ENCODE measurements around the gene ANXA9. TPM values are rescaled to one million over a fixed set of nuclear protein-coding genes. Genes with fewer than 3 reads are reported as not detected.

Gene ANXA9
- total and polyA plus RNA-seq, 7 donors = 0.07 to 0.10 (median 0.07) TPM; not detected in 4

DNA sequence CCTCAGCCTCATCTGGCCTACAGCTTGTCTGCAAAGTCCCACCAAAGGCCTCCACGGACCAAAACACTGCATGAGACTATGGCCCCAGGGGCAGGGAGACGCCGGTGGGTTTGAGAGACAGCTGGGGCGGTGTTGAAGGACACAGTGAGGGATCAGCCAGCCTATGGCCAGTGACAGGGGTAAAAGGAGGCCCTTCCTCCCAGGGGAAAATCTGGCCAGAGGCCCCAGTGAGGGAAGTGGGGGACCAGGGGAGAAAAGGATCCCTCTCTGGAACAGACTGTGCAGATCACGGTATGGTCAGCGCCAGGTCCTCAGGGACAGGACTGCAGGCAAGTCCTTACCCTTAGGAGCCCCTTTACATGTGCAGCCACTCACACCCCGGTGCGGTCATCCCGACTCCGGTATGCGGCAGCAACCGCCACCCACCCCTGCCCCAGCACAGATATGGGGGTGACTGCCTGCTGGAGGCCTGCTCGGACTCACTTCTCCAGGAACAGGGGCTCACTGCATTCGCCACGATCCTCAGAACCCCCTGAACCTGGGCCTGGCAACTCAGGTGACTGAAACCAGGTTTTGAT lies 8.7 kb upstream of the ANXA9 start:
- ATAC-seq (no peak), DNase-seq (no peak)
- Histone ChIP-seq H3K27me3 (ENCODE audit: insufficient read depth in 3 of 3, low read length in 2 of 3) (no peaks in the 10 kb centered on the region), H3K36me3 (ENCODE audit: insufficient read depth in 1 of 2, low read depth in 1 of 2) (peaks cover 4 to 9% of the 10 kb centered on the region in 2 donors), H3K4me1 (peaks cover 38% of the 10 kb centered on the region), H3K4me3 (peak overlapping the region; percentile 86), H3K9me3 (no peaks in the 10 kb centered on the region), H3K27ac (peak overlapping the region; percentile 97)
- WGBS, 3 donors = 16 to 25% (median 22%) methylated on average over 15 of the region's 15 CpGs
- TF ChIP-seq, protein P1, sequence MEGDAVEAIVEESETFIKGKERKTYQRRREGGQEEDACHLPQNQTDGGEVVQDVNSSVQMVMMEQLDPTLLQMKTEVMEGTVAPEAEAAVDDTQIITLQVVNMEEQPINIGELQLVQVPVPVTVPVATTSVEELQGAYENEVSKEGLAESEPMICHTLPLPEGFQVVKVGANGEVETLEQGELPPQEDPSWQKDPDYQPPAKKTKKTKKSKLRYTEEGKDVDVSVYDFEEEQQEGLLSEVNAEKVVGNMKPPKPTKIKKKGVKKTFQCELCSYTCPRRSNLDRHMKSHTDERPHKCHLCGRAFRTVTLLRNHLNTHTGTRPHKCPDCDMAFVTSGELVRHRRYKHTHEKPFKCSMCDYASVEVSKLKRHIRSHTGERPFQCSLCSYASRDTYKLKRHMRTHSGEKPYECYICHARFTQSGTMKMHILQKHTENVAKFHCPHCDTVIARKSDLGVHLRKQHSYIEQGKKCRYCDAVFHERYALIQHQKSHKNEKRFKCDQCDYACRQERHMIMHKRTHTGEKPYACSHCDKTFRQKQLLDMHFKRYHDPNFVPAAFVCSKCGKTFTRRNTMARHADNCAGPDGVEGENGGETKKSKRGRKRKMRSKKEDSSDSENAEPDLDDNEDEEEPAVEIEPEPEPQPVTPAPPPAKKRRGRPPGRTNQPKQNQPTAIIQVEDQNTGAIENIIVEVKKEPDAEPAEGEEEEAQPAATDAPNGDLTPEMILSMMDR (IDR thresholded peaks at IDR 0.05) = no peak
- intact Hi-C loops (cut with DNase I) = loop anchor here in 1 of 2 donors (5.0 kb wide), 1 partner anchor 406 kb away; no protein-coding TSS in a partner anchor

DNA sequence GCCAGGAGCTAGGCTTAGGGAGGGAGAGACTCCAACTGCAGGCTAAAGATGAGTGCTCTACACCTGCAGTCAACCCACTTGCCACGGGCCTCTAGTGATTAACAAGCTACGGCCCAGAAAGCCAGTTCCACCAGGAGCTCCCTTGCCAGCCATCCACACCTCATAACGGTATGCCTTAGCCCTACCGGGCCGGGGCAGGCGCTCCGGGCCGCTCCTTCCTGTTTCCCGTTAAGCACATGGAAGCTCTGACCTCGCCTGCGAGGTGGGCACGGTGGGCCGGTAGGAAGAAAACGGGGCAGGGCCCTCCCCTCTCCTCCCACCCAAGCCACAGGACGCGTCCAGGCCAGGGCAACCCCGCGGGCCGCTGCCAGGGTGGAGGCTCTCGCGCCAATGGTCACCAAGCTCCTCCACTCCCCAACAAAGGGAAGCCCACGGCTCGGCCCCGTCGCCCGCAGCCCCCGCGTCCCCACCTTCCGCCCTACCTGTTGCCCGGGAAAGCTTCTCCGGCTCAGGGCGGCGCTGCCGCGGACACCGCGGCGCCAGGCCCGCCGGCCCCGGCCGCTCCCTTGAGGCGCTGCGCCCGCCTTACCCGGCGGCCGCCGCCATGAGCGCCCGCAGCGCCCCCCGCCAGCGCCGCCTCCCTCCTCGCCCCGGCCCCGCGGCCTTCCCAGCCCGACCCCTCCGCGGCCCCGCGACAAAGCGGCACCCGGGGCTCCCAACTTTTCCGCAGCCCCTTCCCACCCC lies 8.1 kb upstream of the ANXA9 start:
- intact Hi-C loops (cut with DNase I) = loop anchor here in 1 of 2 donors (5.0 kb wide), 1 partner anchor 407 kb away; no protein-coding TSS in a partner anchor
- H3K4me1 ChIP-seq = peaks cover 38% of the 10 kb centered on the region
- 0 to 1% (median 1%) methylated on average over 43 to 63 of the region's 67 CpGs for WGBS, 3 donors

DNA sequence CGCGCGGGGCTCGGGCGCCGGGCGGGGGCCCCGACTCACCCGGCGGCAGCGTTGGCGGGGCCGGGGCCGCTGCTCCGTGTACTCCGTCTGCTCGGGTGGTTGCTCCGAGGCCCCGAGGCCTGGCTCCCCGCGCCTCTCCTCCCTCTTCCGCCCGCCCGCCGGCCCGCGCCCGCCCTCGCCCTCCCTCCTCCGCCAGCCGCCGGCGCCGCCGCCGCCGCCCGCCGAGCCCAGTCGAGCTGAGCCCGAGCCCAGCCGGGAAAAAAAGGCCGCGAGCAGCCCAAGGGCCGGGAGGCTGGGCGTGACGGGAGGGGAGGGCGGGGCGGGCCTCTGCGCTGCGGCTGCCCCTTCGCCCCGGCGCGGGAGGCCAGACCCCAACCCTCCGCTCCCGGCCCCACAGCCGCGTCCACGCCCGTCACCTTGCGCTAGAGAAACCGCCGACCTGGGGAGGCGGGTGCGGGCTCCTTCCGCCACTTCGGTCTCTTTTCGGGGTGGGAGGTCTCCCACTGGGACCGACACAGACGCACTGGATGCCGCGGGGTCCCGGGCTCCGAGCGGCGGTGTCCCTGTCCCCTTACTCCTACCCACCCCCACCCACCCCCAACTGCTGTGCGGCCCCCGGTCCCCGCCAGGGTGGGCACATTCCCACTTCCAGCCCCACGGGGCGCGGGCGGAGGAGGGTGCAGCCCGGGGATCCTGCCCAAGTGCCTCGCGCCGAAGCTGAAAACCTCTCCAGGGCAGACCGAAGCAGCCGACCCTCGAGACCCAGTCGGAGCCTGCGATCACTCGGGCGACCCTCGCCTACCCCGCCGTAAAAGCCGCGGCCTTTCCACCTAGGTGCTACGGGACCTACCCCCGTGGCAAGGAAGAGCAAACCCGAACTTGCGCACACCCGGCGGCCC lies 7.3 kb upstream of the ANXA9 start, which contains the start of gene CERS2:
TSS of gene CERS2 (minus strand) at position 256 of the 899 bp plus-strand sequence. CDS start 5,745 bp downstream, outside the sequence.
- intact Hi-C loops (cut with DNase I) = loop anchor here in 1 of 2 donors (5.0 kb wide), 2 partner anchors 98 to 408 kb away; partner anchors contain the start of gene ARNT
- DNase-seq = peak; percentile 81 to 92
- WGBS, 3 donors = 3 to 8% (median 7%) methylated on average over 46 to 103 of the region's 106 CpGs
- Histone ChIP-seq H3K4me3 (peak within 1 kb of the TSS; percentile 86), H3K27ac (peak within 1 kb of the TSS; percentile 97), H3K36me3 (ENCODE audit: insufficient read depth in 1 of 2, low read depth in 1 of 2) (no peaks in the 10 kb centered on the region), H3K9me3 (no peaks in the 10 kb centered on the region), H3K27me3 (ENCODE audit: insufficient read depth in 3 of 3, low read length in 2 of 3) (no peaks in the 10 kb centered on the region), H3K4me1 (peaks cover 40% of the 10 kb centered on the region)
- ATAC-seq = peak; percentile 41 to 65 (median 55)
- TF ChIP-seq, protein P1 (IDR thresholded peaks at IDR 0.05) = no peak

More for the DNA sequence above, 8.1 kb upstream of the ANXA9 start:
- peak in 3 of 4 donors; percentile 6 to 26 (median 19) for ATAC-seq
- peak overlapping the region; percentile 86 for H3K4me3 ChIP-seq
- H3K27me3 ChIP-seq (ENCODE audit: insufficient read depth in 3 of 3, low read length in 2 of 3) = no peaks in the 10 kb centered on the region
- peak; percentile 47 to 67 for DNase-seq
- H3K36me3 ChIP-seq (ENCODE audit: insufficient read depth in 1 of 2, low read depth in 1 of 2) = peaks cover 0 to 2% of the 10 kb centered on the region in 2 donors
- peak overlapping the region; percentile 97 for H3K27ac ChIP-seq
- TF ChIP-seq, protein P1 (IDR thresholded peaks at IDR 0.05) = no peak
- H3K9me3 ChIP-seq = no peaks in the 10 kb centered on the region

DNA sequence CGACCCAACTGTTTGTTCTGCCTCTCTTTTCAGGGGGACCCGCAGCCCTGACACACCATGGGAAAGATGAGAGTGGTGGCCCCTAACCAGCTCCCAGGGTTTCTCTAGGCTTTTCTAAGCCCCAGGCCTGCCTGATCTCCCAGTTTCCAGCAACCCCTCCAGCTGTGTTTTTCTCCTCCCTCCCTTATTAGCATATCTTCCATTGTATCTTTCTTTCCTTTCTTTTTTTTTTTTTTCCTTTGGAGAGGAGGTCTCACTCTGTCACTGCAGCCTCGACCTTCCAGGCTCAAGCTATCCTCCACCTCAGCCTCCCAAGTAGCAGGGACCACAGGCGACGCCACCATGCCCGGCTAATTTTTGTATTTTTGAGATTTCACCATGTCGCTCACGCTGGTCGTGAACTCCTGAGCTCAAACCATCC lies 5.7 kb upstream of the ANXA9 start:
- Histone ChIP-seq H3K36me3 (ENCODE audit: insufficient read depth in 1 of 2, low read depth in 1 of 2) (no peaks in the 10 kb centered on the region), H3K4me1 (peaks cover 29% of the 10 kb centered on the region), H3K4me3 (no peak overlapping the region), H3K27ac (peak overlapping the region; percentile 97), H3K9me3 (no peaks in the 10 kb centered on the region), H3K27me3 (ENCODE audit: insufficient read depth in 3 of 3, low read length in 2 of 3) (no peaks in the 10 kb centered on the region)
- DNase-seq (no peak), ATAC-seq (no peak)
- WGBS, 3 donors = 92 to 94% (median 93%) methylated on average over 9 of the region's 9 CpGs
- intact Hi-C loops (cut with DNase I) = loop anchor here in 1 of 2 donors (5.0 kb wide), 1 partner anchor 99 kb away; the partner anchor contains the start of gene ARNT
- TF ChIP-seq, protein P1 (IDR thresholded peaks at IDR 0.05) = no peak

Measured in psoas muscle (tissue), 8 donors.